SK-N-SH (cell line): ENCODE data around the gene PLK2.

Experiments used
- CTCF ChIP-seq: fragments of 200-600 bp; sonication (generic); IDR thresholded peaks from 2 replicates; pipeline ENCODE4 v1.6.1; 2017; ENCODE audit warnings: antibody characterized with exemption, mild to moderate bottlenecking, moderate library complexity
- EP300 ChIP-seq, 2 experiments: IDR thresholded peaks; 2 replicates each; pipeline versions ENCODE4 v1.4.0 to v1.6.1; 2012; ENCODE audit warnings: borderline replicate concordance in 1 of 2, low read depth in 1 of 2, low read length in 1 of 2
- EZH2phosphoT487 ChIP-seq: fragments of 200-600 bp; sonication (generic); IDR thresholded peaks from 2 replicates; pipeline ENCODE4 v1.6.1; 2017; ENCODE audit warnings: low read depth, mixed run types, mild to moderate bottlenecking, antibody characterized with exemption, moderate library complexity, borderline replicate concordance
- RXRA ChIP-seq: IDR thresholded peaks from 2 replicates; pipeline ENCODE4 v1.4.0; 2012; ENCODE audit warnings: low read depth, mild to moderate bottlenecking, borderline replicate concordance
- TCF12 ChIP-seq: IDR thresholded peaks from 2 replicates; pipeline ENCODE4 v1.4.0; 2012

GRCh38 chr5:58507715-58508114 lies 47.8 kb upstream of the PLK2 start:
- TF ChIP-seq TCF12 (no peak), CTCF (no peak), RXRA (no peak), EP300 (IDR thresholded peaks at IDR 0.05; ENCODE audit: borderline replicate concordance in 1 of 2, low read depth in 1 of 2, low read length in 1 of 2) (no peak), EZH2phosphoT487 (no peak)
